Endometrium (tissue), 2 donors: Measurements from ENCODE around the gene TLCD5.

Experiments
- FAIRE-seq: peaks from 2 replicates; lab custom pipeline; 2012; peaks lifted over from hg19 to GRCh38; lab: Jason Lieb, UNC
- donor health status: control.
- donor health status: control.

TLCD5 gene

GRCh38 chr11:120337355-120338106 lies 12.4 kb downstream of the TLCD5 start:
- no peak for FAIRE-seq

GRCh38 chr11:120338107-120338933 lies 13.2 kb downstream of the TLCD5 start:
- peak; percentile 37 for FAIRE-seq

GRCh38 chr11:120339394-120339890 lies 14.3 kb downstream of the TLCD5 start:
- no peak for FAIRE-seq

GRCh38 chr11:120340529-120340928 lies 15.4 kb downstream of the TLCD5 start:
- no peak for FAIRE-seq

GRCh38 chr11:120342226-120342625 lies 17.1 kb downstream of the TLCD5 start:
- FAIRE-seq, result no peak

GRCh38 chr11:120342678-120343077 lies 17.6 kb downstream of the TLCD5 start:
- FAIRE-seq, result no peak

- FAIRE-seq, result no peak
Measured at GRCh38 chr11:120343429-120343828, 18.3 kb downstream of the TLCD5 start.

- no peak for FAIRE-seq
Measured at GRCh38 chr11:120344302-120345004, 19.4 kb downstream of the TLCD5 start.

GRCh38 chr11:120346233-120346632 lies 21.1 kb downstream of the TLCD5 start:
- FAIRE-seq, result no peak

- peak; percentile 12 for FAIRE-seq
Measured at GRCh38 chr11:120350637-120351036, 25.5 kb downstream of the TLCD5 start.

GRCh38 chr11:120352405-120352804 lies 27.3 kb downstream of the TLCD5 start:
- no peak for FAIRE-seq

GRCh38 chr11:120354068-120354467 lies 29.0 kb downstream of the TLCD5 start:
- FAIRE-seq, result no peak

GRCh38 chr11:120354779-120355178 lies 29.7 kb downstream of the TLCD5 start:
- FAIRE-seq, result no peak

GRCh38 chr11:120357620-120358019 lies 32.5 kb downstream of the TLCD5 start:
- no peak for FAIRE-seq

- no peak for FAIRE-seq
Measured at GRCh38 chr11:120358729-120359128, 33.6 kb downstream of the TLCD5 start.

- FAIRE-seq, result no peak
Measured at GRCh38 chr11:120363436-120363835, 38.3 kb downstream of the TLCD5 start.

GRCh38 chr11:120365512-120365911 lies 40.4 kb downstream of the TLCD5 start:
- FAIRE-seq, result no peak

GRCh38 chr11:120372296-120372695 lies 47.2 kb downstream of the TLCD5 start:
- no peak for FAIRE-seq

GRCh38 chr11:120375076-120375475 lies 50.0 kb downstream of the TLCD5 start:
- no peak for FAIRE-seq

GRCh38 chr11:120376547-120377182 lies 51.6 kb downstream of the TLCD5 start:
- no peak for FAIRE-seq

- FAIRE-seq, result no peak
Measured at GRCh38 chr11:120378474-120378873, 53.4 kb downstream of the TLCD5 start.

- no peak for FAIRE-seq
Measured at GRCh38 chr11:120381401-120381800, 56.3 kb downstream of the TLCD5 start.
